SIG-M5 treated with dmso at 0.1 percent for 504 hours (cell line): ENCODE measurements around the gene KRT6A.
"Not testable (repeated sequence)": the region's sequence is repeated elsewhere in the genome, so short reads cannot be mapped to it uniquely, and the experiment has no call there.

Experiments
- DNase-seq: peaks from one replicate; lab custom pipeline; 2025; ENCODE audit not compliant: unreplicated experiment; lab: John Stamatoyannopoulos, UW

KRT6A gene

DNA sequence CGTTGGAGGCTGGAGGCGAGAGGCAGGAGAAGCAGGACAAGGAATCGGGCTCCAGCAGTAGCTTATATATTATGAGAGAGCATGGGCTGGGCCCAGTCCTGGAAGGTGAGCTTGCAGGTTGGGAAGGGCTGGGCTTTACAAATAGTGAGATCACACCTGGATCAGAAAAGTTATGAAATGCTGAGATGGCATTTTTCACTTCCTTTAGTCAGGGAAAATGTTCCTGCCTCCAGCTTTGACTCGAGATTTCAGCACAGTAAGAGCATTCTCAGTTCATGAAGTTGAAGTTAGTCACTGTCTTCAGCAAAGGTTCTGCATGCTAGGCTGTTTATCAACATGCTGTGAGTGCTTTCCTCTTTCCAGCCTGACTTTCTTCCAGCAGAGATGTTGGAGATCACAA lies 19.3 kb downstream of the KRT6A start, which contains the start of gene KRT6C:
Gene KRT6C (minus strand): TSS at position 38 of the 400 bp plus-strand sequence. CDS start 68 bp downstream, outside the sequence.
- no peak for DNase-seq

DNA sequence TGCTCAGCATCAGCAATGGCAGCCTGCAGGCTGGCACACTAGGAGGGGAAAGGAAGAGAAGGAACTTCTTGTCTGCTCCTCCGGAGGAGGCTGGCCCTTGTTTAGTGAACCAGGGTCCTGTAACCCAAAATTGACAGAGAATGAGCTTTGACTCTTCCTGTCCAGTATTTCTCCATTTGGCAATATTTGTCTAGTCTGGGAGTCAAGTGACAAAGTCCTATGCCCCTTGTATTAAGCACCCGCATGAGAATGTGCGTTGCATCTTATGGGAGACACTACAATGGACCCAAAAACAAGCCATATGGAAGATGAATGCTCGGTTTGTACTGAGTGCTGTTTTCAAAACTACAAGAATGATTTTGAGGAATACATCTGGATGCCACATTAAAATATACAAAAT lies 23.2 kb downstream of the KRT6A start:
- DNase-seq = no peak

- no peak for DNase-seq
Measured at GRCh38 chr12:52464897-52465296, 28.2 kb downstream of the KRT6A start.

- no peak for DNase-seq
Measured at GRCh38 chr12:52461693-52462092, 31.4 kb downstream of the KRT6A start.

GRCh38 chr12:52458861-52459260 lies 34.2 kb downstream of the KRT6A start:
- no peak for DNase-seq

GRCh38 chr12:52455821-52456220 lies 37.2 kb downstream of the KRT6A start:
- DNase-seq = no peak

DNA sequence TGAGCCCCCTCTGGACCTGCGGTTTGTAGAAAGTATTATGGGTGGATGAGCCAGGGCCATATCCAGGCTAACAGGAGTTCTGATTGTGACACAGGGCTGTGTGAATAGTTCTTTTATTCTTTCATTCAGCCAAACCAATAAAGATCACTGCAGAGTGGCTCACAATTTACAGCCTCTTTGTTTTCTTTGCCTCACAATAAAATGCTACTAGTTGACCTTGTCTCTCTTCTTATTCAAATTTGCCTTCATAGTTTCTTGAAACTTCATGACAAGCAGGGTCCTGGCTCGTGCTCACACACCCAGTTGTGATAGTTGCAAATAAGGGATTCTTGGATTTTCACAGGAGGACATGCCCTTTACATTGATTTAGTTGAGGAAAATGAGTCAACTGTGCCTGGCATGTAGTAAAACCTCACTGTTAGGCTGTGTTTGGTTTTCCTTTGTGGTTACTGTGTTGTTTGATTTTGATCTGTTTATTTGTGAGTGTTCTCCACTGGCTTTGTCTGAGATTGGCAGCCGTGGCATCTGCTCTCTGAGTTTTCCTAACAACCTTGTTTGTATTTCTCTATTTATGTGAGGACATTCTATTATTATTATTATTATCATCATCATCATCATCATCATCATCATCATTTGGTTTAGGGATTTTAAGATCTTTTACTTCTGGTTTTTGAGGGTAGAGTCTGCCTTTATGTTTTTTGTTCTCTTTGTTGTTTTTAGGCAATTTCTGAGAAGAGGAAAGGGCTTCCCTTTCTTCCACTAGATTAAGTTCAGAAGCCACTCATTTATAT lies 38.5 kb downstream of the KRT6A start:
- no peak for DNase-seq

DNA sequence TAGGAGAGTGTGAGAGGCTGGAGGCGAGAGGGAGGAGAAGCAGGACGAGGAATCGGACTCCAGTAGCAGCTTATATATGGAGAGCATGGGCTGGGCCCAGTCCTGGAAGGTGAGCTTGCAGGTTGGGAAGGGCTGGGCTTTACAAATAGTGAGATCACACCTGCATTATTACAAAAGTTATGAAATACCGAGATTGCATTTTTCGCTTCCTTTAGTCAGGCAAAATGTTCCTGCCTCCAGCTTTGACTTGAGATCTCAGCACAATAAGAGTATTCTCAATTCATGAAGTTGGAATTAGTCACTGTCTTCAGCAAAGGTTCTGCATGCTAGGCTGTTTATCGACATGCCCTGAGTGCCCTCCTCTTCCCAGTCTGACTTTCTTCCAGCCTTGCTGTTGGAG lies 41.0 kb downstream of the KRT6A start, which contains the start of gene KRT6B:
Gene KRT6B (minus strand): TSS at position 46 of the 400 bp plus-strand sequence. CDS start 68 bp downstream, outside the sequence.
- no peak for DNase-seq

DNA sequence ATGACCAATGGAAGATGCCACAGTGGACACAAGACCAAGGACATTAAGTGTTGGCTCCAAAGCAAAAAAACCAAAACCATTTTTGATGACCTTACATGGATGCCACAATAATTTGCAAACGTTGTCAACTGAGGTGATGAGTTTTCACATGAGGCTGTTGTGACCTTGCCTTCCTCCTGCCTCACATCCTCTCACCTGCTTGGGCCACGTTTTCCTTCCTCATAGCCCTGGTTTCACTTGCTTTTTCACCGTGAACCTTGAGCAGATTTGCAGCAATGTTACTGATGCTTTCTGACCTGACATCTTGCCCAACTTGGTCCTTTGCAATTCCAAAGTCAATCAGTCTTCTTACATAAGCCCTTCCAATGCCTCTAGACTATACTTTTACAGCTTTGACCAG lies 44.8 kb downstream of the KRT6A start:
- DNase-seq = no peak

DNA sequence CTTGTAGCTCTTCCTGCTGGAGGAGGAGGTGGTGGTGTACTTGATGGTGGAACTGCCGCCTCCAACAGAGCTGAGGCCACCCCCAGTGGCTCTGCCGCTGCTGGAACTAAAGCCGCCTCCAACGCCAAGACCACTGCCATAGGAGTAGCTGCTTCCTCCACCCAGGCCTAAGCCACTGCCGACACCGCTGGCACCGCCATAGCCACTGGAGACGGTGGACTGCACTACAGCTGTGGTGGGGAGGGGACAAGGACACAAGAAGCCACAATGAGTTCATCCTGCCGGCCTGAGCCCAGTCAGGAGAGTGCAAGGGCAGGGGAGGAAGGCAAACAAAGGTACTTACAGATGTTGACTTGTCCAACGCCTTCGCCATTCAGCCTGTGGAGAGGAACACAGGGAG lies 45.9 kb downstream of the KRT6A start:
- DNase-seq = not testable (repeated sequence)

GRCh38 chr12:52446367-52447045 lies 46.6 kb downstream of the KRT6A start:
- DNase-seq = no peak

DNA sequence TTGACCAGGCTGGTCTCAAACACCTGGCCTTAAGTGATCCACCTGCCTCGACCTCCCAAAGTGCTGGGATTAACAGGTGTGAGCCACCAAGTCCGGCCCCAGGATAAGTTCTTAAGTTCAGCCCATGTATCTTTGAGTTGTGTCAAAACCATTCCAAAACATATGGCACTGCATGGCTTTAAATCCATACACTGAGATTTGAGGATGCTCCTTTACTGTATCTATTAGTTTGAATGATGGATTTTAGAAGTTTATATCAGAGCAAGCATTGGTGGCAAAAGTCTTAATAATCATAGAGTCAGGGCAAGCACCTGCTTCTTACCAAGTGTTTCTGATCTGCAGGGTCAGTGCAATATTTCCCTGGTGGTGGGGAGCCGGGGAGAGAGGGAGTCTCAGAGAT lies 47.2 kb downstream of the KRT6A start:
- DNase-seq = no peak

- DNase-seq = no peak
Measured at GRCh38 chr12:52444647-52445595, 48.1 kb downstream of the KRT6A start.

GRCh38 chr12:52443966-52444365 lies 49.1 kb downstream of the KRT6A start:
- no peak for DNase-seq

- DNase-seq = no peak
Measured at GRCh38 chr12:52442600-52443061, 50.4 kb downstream of the KRT6A start.

DNA sequence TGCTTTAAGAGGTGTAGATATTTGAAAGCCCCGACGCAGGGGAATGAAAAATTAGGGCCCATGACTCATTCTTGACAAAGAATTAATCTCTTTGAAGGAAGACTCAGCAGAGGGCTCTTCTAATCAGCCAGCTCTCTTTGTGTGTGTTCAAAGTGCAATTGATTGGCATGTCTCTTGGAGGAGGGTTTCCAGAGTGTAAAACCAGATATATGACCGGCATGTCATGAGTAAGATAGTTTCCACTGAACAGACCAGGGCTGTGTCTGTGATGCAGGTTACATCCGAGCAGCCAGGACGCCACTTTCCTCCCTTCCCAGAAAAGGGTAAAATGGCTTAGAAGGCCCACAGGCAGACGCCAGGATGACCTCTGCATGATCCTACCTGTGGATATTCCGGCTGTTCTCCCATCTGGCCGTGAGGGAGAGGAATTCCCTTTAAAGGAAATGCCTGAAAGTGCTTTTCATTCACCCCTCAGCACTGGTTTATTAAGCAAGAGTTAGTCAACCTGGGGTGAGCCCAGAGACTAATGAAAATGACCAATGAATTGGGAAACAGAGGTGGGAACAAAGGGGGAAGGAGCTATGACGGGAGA lies 51.6 kb downstream of the KRT6A start:
- no peak for DNase-seq

- DNase-seq = no peak
Measured at GRCh38 chr12:52440821-52441319, 52.2 kb downstream of the KRT6A start.

DNA sequence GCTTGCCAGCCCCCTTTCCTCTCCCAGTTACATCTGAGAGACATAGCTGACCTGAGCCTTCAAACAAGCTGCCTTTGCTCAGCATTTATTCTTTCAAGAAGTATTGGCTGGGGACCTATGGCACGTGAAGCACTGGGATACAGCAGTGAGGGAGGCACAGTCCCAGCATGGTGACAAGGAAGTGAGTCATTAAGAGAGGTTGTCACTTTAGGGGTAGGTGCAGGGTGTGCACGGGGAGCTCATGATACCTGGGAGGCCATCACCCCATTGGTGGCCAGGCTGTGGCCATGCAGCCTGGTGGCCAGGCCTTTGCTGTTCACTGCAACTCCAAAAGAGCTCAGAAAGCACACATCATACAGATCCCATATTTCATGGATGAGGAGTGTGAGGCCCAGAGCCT lies 53.2 kb downstream of the KRT6A start:
- no peak for DNase-seq

DNA sequence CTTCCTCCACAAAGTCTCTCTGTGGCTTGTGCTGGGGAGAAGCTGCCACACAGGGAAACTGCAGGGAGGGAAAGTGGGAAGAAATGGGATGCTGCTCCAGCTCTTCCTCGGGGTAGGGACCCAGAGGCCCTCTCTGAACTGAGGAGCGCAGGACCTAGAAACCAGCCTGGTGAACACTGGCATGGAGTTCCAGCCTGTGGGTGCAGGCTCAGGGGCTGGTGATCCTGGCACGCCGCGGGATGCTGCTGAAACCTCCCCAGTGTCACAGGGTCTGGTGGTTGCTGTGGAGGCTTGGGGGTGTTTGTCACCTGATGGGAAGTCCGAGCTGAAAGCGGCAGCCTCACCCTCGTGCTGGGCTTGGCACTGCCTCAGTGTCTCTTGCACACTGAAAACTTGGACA lies 53.6 kb downstream of the KRT6A start:
- no peak for DNase-seq
